ENCODE measurements around the gene GNAS. TPM values are rescaled to one million over a fixed set of nuclear protein-coding genes. Genes with fewer than 3 reads are reported as not detected.

Gene GNAS
- total and polyA plus RNA-seq, 4 donors: 830 to 3,708 (median 2,206) TPM

DNA sequence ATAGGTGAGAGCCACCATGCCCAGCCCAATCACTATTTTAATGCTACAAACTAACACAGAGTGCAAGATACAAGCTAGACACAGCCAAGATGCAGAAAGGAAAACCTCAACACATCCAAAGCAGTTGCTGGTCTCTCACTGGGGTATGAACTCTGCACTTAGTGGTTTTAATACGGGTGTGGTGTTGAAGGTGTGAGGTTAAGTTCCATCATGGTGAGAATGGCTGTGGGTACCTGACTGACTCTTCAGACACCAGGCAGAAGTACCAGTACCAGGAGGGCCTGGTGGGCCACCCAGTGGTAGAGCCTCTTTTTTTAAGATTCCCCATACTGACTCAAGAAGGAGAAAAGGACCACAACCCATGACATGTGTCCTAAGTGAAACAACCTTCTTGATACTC is 14.8 kb upstream of the GNAS start:
- DNase-seq (ENCODE audit: low read depth in 4 of 6, low spot score in 6 of 6): no peak
- Histone ChIP-seq H3K4me1 (ENCODE audit: control insufficient read depth, insufficient read depth, low read length) (peaks cover 20% of the 10 kb centered on the region), H3K4me3 (ENCODE audit: low read depth, low read length) (no peak overlapping the region), H3K27ac (ENCODE audit: low read depth, low read length) (no peak overlapping the region), H3K9me3 (ENCODE audit: control insufficient read depth, insufficient read depth, low read length) (no peaks in the 10 kb centered on the region), H3K27me3 (ENCODE audit: control insufficient read depth, insufficient read depth, low read length) (peaks cover 37% of the 10 kb centered on the region), H3K36me3 (ENCODE audit: control insufficient read depth, insufficient read depth, low read length) (peaks cover 27% of the 10 kb centered on the region)
- WGBS (ENCODE audit: insufficient coverage): 100% methylated on average over 1 of the region's 1 CpG

DNA sequence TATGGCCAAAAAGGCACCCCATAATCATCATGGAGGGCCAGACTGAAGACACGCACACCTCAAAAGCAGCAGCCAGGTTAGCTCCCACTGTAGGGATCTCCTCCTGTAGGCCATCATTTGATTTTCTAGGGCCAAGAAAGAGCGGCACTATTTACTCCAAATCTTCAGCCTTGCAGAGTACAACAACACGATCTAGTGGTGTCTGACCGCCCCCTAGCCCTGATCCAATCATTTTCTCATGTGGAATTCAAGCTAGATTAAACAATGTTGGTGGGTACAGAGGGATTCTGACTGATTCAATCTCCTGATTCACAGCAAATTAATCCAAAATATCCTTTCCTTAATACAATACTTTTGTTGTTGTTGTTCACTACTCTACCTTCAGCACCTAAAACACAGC is 14.3 kb upstream of the GNAS start:
- H3K4me3 ChIP-seq (ENCODE audit: low read depth, low read length): no peak overlapping the region
- peaks cover 42% of the 10 kb centered on the region for H3K27me3 ChIP-seq (ENCODE audit: control insufficient read depth, insufficient read depth, low read length)
- H3K36me3 ChIP-seq (ENCODE audit: control insufficient read depth, insufficient read depth, low read length): peaks cover 27% of the 10 kb centered on the region
- no CpG with 5 or more reads among the region's 4 CpGs for WGBS (ENCODE audit: insufficient coverage)
- no peaks in the 10 kb centered on the region for H3K9me3 ChIP-seq (ENCODE audit: control insufficient read depth, insufficient read depth, low read length)
- DNase-seq (ENCODE audit: low read depth in 4 of 6, low spot score in 6 of 6): peak in 1 of 6 donors; percentile 64
- no peak overlapping the region for H3K27ac ChIP-seq (ENCODE audit: low read depth, low read length)
- H3K4me1 ChIP-seq (ENCODE audit: control insufficient read depth, insufficient read depth, low read length): peaks cover 20% of the 10 kb centered on the region

DNA sequence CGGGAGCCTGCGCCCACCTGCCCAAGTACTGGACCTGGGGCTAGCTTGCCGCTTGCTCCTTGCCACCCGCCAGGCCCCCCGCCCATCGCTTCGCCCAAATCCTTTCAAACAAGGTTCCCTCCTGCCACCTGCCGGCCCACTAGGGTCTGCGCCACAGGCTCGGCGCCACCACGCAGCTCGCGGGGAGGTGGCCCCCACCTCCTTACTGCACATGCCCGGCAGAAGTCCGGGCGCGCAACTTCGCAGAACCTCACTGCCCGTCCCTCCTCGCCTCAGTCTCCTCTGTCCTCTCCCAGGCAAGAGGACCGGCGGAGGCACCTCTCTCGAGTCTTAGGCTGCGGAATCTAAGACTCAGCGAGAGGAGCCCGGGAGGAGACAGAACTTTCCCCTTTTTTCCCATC is 13.0 kb upstream of the GNAS start:
- Histone ChIP-seq H3K4me3 (ENCODE audit: low read depth, low read length) (no peak overlapping the region), H3K36me3 (ENCODE audit: control insufficient read depth, insufficient read depth, low read length) (peaks cover 27% of the 10 kb centered on the region), H3K4me1 (ENCODE audit: control insufficient read depth, insufficient read depth, low read length) (peaks cover 16% of the 10 kb centered on the region), H3K27ac (ENCODE audit: low read depth, low read length) (no peak overlapping the region), H3K9me3 (ENCODE audit: control insufficient read depth, insufficient read depth, low read length) (no peaks in the 10 kb centered on the region), H3K27me3 (ENCODE audit: control insufficient read depth, insufficient read depth, low read length) (peaks cover 49% of the 10 kb centered on the region)
- WGBS (ENCODE audit: insufficient coverage): 50% methylated on average over 25 of the region's 27 CpGs
- peak in 3 of 6 donors; percentile 48 to 85 (median 71) for DNase-seq (ENCODE audit: low read depth in 4 of 6, low spot score in 6 of 6)

- peaks cover 49% of the 10 kb centered on the region for H3K27me3 ChIP-seq (ENCODE audit: control insufficient read depth, insufficient read depth, low read length)
- peaks cover 16% of the 10 kb centered on the region for H3K4me1 ChIP-seq (ENCODE audit: control insufficient read depth, insufficient read depth, low read length)
- no peak for DNase-seq (ENCODE audit: low read depth in 4 of 6, low spot score in 6 of 6)
- no peak overlapping the region for H3K27ac ChIP-seq (ENCODE audit: low read depth, low read length)
- H3K9me3 ChIP-seq (ENCODE audit: control insufficient read depth, insufficient read depth, low read length): no peaks in the 10 kb centered on the region
- WGBS (ENCODE audit: insufficient coverage): 53% methylated on average over 67 of the region's 67 CpGs
- peaks cover 27% of the 10 kb centered on the region for H3K36me3 ChIP-seq (ENCODE audit: control insufficient read depth, insufficient read depth, low read length)
- no peak overlapping the region for H3K4me3 ChIP-seq (ENCODE audit: low read depth, low read length)
Measured at GRCh38 chr20:58839991-58840747, 12.3 kb upstream of the GNAS start.

GRCh38 chr20:58840816-58841538 is 11.5 kb upstream of the GNAS start:
- H3K27me3 ChIP-seq (ENCODE audit: control insufficient read depth, insufficient read depth, low read length): peaks cover 49% of the 10 kb centered on the region
- H3K4me1 ChIP-seq (ENCODE audit: control insufficient read depth, insufficient read depth, low read length): peaks cover 16% of the 10 kb centered on the region
- H3K27ac ChIP-seq (ENCODE audit: low read depth, low read length): no peak overlapping the region
- H3K4me3 ChIP-seq (ENCODE audit: low read depth, low read length): no peak overlapping the region
- no peaks in the 10 kb centered on the region for H3K9me3 ChIP-seq (ENCODE audit: control insufficient read depth, insufficient read depth, low read length)
- no peak for DNase-seq (ENCODE audit: low read depth in 4 of 6, low spot score in 6 of 6)
- peaks cover 27% of the 10 kb centered on the region for H3K36me3 ChIP-seq (ENCODE audit: control insufficient read depth, insufficient read depth, low read length)
- 47% methylated on average over 50 of the region's 51 CpGs for WGBS (ENCODE audit: insufficient coverage)

DNA sequence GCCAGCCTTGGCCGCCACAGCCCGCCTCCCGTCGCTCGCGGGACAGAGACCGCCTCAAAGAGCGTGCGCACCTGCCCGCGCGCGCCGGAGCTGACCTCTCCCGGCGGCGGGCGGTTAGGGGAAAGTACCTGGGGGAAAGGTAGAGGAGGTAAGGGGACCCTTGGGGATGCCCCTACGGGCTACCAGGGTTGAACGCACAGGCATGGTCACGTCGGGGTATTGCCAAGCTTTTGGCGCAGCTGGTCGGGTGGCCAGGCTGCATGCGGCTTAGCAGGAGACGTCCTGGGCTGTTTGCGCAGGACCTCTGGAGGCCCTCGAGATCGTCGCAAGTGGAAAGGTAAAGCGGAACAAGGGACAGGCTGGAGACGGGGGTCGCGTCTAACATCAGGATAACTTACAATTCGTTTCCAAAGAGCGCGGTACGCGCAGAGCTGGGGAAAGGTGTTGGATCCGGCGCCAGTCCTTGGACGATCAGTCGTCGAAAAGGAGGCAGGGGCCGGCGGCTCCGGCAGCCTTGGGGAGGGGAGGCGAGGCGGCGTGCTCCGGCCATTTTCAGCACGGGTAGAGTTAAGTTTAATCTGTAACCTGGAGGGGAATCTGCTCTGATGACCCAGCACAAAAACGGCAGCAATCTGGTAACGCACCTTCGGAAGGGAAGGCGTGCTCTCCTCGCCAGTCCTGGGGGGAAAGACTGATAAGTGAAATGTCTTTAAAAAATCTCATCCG is 10.8 kb upstream of the GNAS start:
- peaks cover 49% of the 10 kb centered on the region for H3K27me3 ChIP-seq (ENCODE audit: control insufficient read depth, insufficient read depth, low read length)
- H3K4me1 ChIP-seq (ENCODE audit: control insufficient read depth, insufficient read depth, low read length): peaks cover 16% of the 10 kb centered on the region
- WGBS (ENCODE audit: insufficient coverage): 46% methylated on average over 58 of the region's 58 CpGs
- DNase-seq (ENCODE audit: low read depth in 4 of 6, low spot score in 6 of 6): no peak
- no peak overlapping the region for H3K27ac ChIP-seq (ENCODE audit: low read depth, low read length)
- H3K9me3 ChIP-seq (ENCODE audit: control insufficient read depth, insufficient read depth, low read length): no peaks in the 10 kb centered on the region
- peaks cover 27% of the 10 kb centered on the region for H3K36me3 ChIP-seq (ENCODE audit: control insufficient read depth, insufficient read depth, low read length)
- H3K4me3 ChIP-seq (ENCODE audit: low read depth, low read length): no peak overlapping the region

DNA sequence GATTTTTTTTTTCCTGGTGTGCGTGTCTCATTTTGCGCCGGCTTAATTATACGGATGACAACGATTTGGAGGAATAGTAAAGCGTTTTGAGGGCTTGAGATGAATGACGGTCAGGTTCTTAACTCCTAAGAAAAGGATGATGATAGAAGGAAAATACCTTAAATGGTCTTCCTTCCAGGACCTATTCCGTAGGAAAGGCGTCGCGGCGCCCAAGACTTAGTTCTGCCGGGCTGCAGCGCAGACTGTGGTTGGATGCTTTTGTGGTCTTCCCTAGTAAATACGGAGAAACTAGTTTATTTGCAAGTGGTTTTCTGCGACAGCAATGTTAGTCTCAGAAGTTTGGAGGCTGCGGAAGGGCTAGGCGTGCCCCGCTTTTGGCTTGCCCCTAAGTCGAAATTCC is 10.2 kb upstream of the GNAS start:
- DNase-seq (ENCODE audit: low read depth in 4 of 6, low spot score in 6 of 6): no peak
- Histone ChIP-seq H3K27ac (ENCODE audit: low read depth, low read length) (no peak overlapping the region), H3K4me3 (ENCODE audit: low read depth, low read length) (no peak overlapping the region), H3K27me3 (ENCODE audit: control insufficient read depth, insufficient read depth, low read length) (peaks cover 49% of the 10 kb centered on the region), H3K4me1 (ENCODE audit: control insufficient read depth, insufficient read depth, low read length) (peaks cover 16% of the 10 kb centered on the region), H3K36me3 (ENCODE audit: control insufficient read depth, insufficient read depth, low read length) (peaks cover 27% of the 10 kb centered on the region), H3K9me3 (ENCODE audit: control insufficient read depth, insufficient read depth, low read length) (no peaks in the 10 kb centered on the region)
- 40% methylated on average over 10 of the region's 20 CpGs for WGBS (ENCODE audit: insufficient coverage)

GRCh38 chr20:58843128-58843556 is 9.4 kb upstream of the GNAS start:
- Histone ChIP-seq H3K27me3 (ENCODE audit: control insufficient read depth, insufficient read depth, low read length) (peaks cover 49% of the 10 kb centered on the region), H3K9me3 (ENCODE audit: control insufficient read depth, insufficient read depth, low read length) (no peaks in the 10 kb centered on the region), H3K4me1 (ENCODE audit: control insufficient read depth, insufficient read depth, low read length) (peaks cover 17% of the 10 kb centered on the region), H3K36me3 (ENCODE audit: control insufficient read depth, insufficient read depth, low read length) (peaks cover 27% of the 10 kb centered on the region), H3K4me3 (ENCODE audit: low read depth, low read length) (no peak overlapping the region), H3K27ac (ENCODE audit: low read depth, low read length) (no peak overlapping the region)
- DNase-seq (ENCODE audit: low read depth in 4 of 6, low spot score in 6 of 6): no peak
- 29% methylated on average over 4 of the region's 6 CpGs for WGBS (ENCODE audit: insufficient coverage)

GRCh38 chr20:58845706-58846105 is 6.8 kb upstream of the GNAS start:
- peaks cover 33% of the 10 kb centered on the region for H3K27me3 ChIP-seq (ENCODE audit: control insufficient read depth, insufficient read depth, low read length)

More at GRCh38 chr20:58845706-58846105, 6.8 kb upstream of the GNAS start:
- DNase-seq (ENCODE audit: low read depth in 4 of 6, low spot score in 6 of 6): no peak
- Histone ChIP-seq H3K4me1 (ENCODE audit: control insufficient read depth, insufficient read depth, low read length) (peaks cover 9% of the 10 kb centered on the region), H3K4me3 (ENCODE audit: low read depth, low read length) (no peak overlapping the region), H3K36me3 (ENCODE audit: control insufficient read depth, insufficient read depth, low read length) (peaks cover 14% of the 10 kb centered on the region), H3K27ac (ENCODE audit: low read depth, low read length) (no peak overlapping the region), H3K9me3 (ENCODE audit: control insufficient read depth, insufficient read depth, low read length) (no peaks in the 10 kb centered on the region)
- 76% methylated on average over 3 of the region's 3 CpGs for WGBS (ENCODE audit: insufficient coverage)
